ENCODE data around the gene KEAP1. TPM values are rescaled to one million over a fixed set of nuclear protein-coding genes. Genes with fewer than 3 reads are reported as not detected.

KEAP1 gene
- total and polyA plus RNA-seq, 2 of the 13 experiments (the other 11 are each of a cell fraction or from before 2014, with no cell fraction given) = 56.7 to 72.9 TPM

GRCh38 chr19:10502524-10503001 is 593 bp downstream of the KEAP1 start (continued):
- TF ChIP-seq FLYWCH1 (CRISPR knock-in tag; IDR thresholded peaks at IDR 0.05) (0 out of 2 replicates have a peak, but pooled peaks have one; percentile 47), ZNF614 (CRISPR knock-in tag; IDR thresholded peaks at IDR 0.05; ENCODE audit: borderline replicate concordance) (no peak), ZNF800 (CRISPR knock-in tag; IDR thresholded peaks at IDR 0.05) (no peak), ZSCAN12 (CRISPR knock-in tag; IDR thresholded peaks at IDR 0.05) (no peak), EEA1 (CRISPR knock-in tag; IDR thresholded peaks at IDR 0.05; ENCODE audit: borderline replicate concordance) (peak; percentile 20; the same call in 1 of the 2 replicates), ZXDC (CRISPR knock-in tag; IDR thresholded peaks at IDR 0.05) (no peak; the same call in 1 of the 2 replicates), ZNF607 (CRISPR knock-in tag; IDR thresholded peaks at IDR 0.05; ENCODE audit: borderline replicate concordance) (peak; percentile 80), TARDBP (CRISPR knock-in tag; IDR thresholded peaks at IDR 0.05) (peak; percentile 68; the same call in 1 of the 2 replicates), E2F5 (CRISPR knock-in tag; conservative IDR thresholded peaks at IDR 0.05) (peak; percentile 59), GRHL1 (CRISPR knock-in tag; conservative IDR thresholded peaks at IDR 0.05) (no peak), ZNF256 (CRISPR knock-in tag; conservative IDR thresholded peaks at IDR 0.05) (no peak; the same call in 1 of the 2 replicates), ZBTB37 (CRISPR knock-in tag; IDR thresholded peaks at IDR 0.05) (no peak), ZNF367 (CRISPR knock-in tag; IDR thresholded peaks at IDR 0.05; ENCODE audit: borderline replicate concordance) (0 out of 2 replicates have a peak, but pooled peaks have one; percentile 7), ATAD3A (CRISPR knock-in tag; IDR thresholded peaks at IDR 0.05) (no peak), ZNF788 (CRISPR knock-in tag; IDR thresholded peaks at IDR 0.05; ENCODE audit: borderline replicate concordance) (peak; percentile 77; the same call in 1 of the 2 replicates), ZNF460 (CRISPR knock-in tag; IDR thresholded peaks at IDR 0.05; ENCODE audit: borderline replicate concordance) (peak; percentile 27; the same call in 1 of the 2 replicates)

All from HepG2 (cell line).